ENCODE results near the gene STAB1. TPM values are rescaled to one million over a fixed set of nuclear protein-coding genes. Genes with fewer than 3 reads are reported as not detected.

STAB1 gene
- polyA plus RNA-seq, 3 donors = 3.8 to 535 (median 15.8) TPM

GRCh38 chr3:52527039-52527731 lies 32.0 kb downstream of the STAB1 start:
- no peaks in the 10 kb centered on the region for H3K9me3 Mint-ChIP-seq
- intact Hi-C loops (cut with micrococcal nuclease) = no loop called here
- peaks cover 44 to 63% of the 10 kb centered on the region in 2 donors for H3K36me3 ChIP-seq (replicated peaks in 1 of 2; ENCODE audit: control insufficient read depth in 1 of 2, insufficient read depth in 2 of 2, low read length in 2 of 2)
- no peak overlapping the region for H3K4me3 ChIP-seq (replicated peaks in 1 of 3; ENCODE audit: low read depth in 2 of 3, low read length in 3 of 3)
- peaks cover 2 to 3% (median 2%) of the 10 kb centered on the region in 3 donors for H3K27me3 Mint-ChIP-seq (ENCODE audit: low read depth in 3 of 3)
- no peak for DNase-seq
- no peak overlapping the region for H3K4me2 ChIP-seq (replicated peaks; ENCODE audit: extremely low read depth, low read length, poor library complexity, severe bottlenecking)
- peaks cover 3 to 12% of the 10 kb centered on the region in 2 donors for H3K4me1 ChIP-seq (ENCODE audit: control insufficient read depth in 1 of 2, insufficient read depth in 2 of 2, low read length in 2 of 2)
- no peaks in the 10 kb centered on the region for H4K20me1 ChIP-seq (ENCODE audit: insufficient read depth, low read length)
- no peak overlapping the region for H2AFZ ChIP-seq (ENCODE audit: insufficient read depth, low read depth, low read length, poor library complexity, severe bottlenecking)
- no peaks in the 10 kb centered on the region for H3K9me3 ChIP-seq (replicated peaks in 1 of 2; ENCODE audit: control insufficient read depth in 1 of 2, insufficient read depth in 1 of 2, low read length in 2 of 2)
- H3K27ac Mint-ChIP-seq = peak overlapping the region in 2 of 7 donors; percentile 9 to 50
- H3K4me1 Mint-ChIP-seq = peaks cover 8% of the 10 kb centered on the region
- 100% methylated on average over 8 of the region's 14 CpGs for WGBS (ENCODE audit: insufficient coverage)
- H3K27ac ChIP-seq (ENCODE audit: low read depth in 1 of 2, low read length in 2 of 2) = peak overlapping the region in 1 of 2 donors; percentile 20
- H3K79me2 ChIP-seq (ENCODE audit: insufficient read depth, low read length) = peaks cover 21% of the 10 kb centered on the region
- H3K9ac ChIP-seq (ENCODE audit: insufficient read depth, low read length, poor library complexity, severe bottlenecking) = no peak overlapping the region
- H3K4me3 Mint-ChIP-seq = no peak overlapping the region
- no peak for TF ChIP-seq CTCF (IDR thresholded peaks at IDR 0.05)
- H3K36me3 Mint-ChIP-seq = peaks cover 37 to 55% of the 10 kb centered on the region in 2 donors
- no peaks in the 10 kb centered on the region for H3K27me3 ChIP-seq (ENCODE audit: control insufficient read depth in 2 of 2, insufficient read depth in 2 of 2, low read length in 2 of 2)

DNA sequence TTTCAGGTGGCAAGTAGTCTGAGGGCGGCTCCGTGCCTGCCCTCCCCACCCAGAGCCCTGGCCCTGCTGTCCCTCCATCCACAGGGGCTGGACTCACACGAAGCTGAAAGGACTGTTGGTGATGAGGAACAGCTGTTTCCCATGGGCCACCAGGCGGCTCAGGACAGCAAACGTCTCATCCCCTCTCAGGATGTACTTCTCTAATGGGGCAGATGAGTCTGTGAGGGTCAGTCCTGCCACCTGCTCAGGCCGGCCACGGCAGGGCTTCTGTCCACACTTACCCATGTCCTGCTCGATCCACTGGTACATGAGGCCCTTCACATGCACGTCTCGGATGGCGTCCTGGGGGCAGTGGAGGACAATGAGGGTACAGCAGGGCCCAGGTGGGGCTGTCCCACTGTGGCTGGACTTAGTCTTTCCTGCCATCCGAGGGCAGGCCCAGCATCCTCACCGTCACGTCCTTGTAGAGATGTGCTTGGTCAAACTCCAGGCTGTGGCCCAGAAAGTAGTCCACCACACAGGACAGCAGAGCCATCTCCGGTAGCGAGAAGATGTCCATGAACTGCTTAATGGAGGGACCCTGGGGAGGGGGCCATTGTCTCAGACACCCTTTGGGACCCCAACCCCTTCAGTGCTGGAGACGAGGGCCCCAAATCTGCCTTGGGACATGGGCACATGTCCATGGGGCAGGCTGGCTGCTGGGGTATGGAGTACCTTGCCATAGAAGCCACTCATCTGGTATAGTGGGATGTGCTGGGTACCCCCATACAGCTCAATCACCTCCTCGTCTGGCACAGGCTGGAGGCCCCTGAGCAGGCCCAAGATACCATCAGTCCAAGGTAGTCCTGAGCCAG lies 32.8 kb downstream of the STAB1 start:
- 95% methylated on average over 6 of the region's 18 CpGs for WGBS (ENCODE audit: insufficient coverage)
- peaks cover 0 to 4% of the 10 kb centered on the region in 2 donors for H3K27me3 ChIP-seq (ENCODE audit: control insufficient read depth in 2 of 2, insufficient read depth in 2 of 2, low read length in 2 of 2)
- H2AFZ ChIP-seq (ENCODE audit: insufficient read depth, low read depth, low read length, poor library complexity, severe bottlenecking) = no peak overlapping the region
- Mint-ChIP-seq H3K4me1 (peaks cover 16% of the 10 kb centered on the region), H3K4me3 (no peak overlapping the region), H3K36me3 (peaks cover 29 to 48% of the 10 kb centered on the region in 2 donors), H3K27ac (peak overlapping the region in 2 of 7 donors; percentile 10 to 11), H3K27me3 (ENCODE audit: low read depth in 3 of 3) (peaks cover 6 to 11% (median 9%) of the 10 kb centered on the region in 3 donors), H3K9me3 (no peaks in the 10 kb centered on the region)
- TF ChIP-seq CTCF (IDR thresholded peaks at IDR 0.05) = no peak
- H3K36me3 ChIP-seq (replicated peaks in 1 of 2; ENCODE audit: control insufficient read depth in 1 of 2, insufficient read depth in 2 of 2, low read length in 2 of 2) = peaks cover 36 to 56% of the 10 kb centered on the region in 2 donors
- DNase-seq = no peak
- peaks cover 11 to 20% of the 10 kb centered on the region in 2 donors for H3K4me1 ChIP-seq (ENCODE audit: control insufficient read depth in 1 of 2, insufficient read depth in 2 of 2, low read length in 2 of 2)
- peaks cover 29% of the 10 kb centered on the region for H3K79me2 ChIP-seq (ENCODE audit: insufficient read depth, low read length)
- no peaks in the 10 kb centered on the region for H4K20me1 ChIP-seq (ENCODE audit: insufficient read depth, low read length)
- H3K9ac ChIP-seq (ENCODE audit: insufficient read depth, low read length, poor library complexity, severe bottlenecking) = no peak overlapping the region
- H3K4me3 ChIP-seq (replicated peaks in 1 of 3; ENCODE audit: low read depth in 2 of 3, low read length in 3 of 3) = no peak overlapping the region
- H3K27ac ChIP-seq (ENCODE audit: low read depth in 1 of 2, low read length in 2 of 2) = no peak overlapping the region
- H3K9me3 ChIP-seq (replicated peaks in 1 of 2; ENCODE audit: control insufficient read depth in 1 of 2, insufficient read depth in 1 of 2, low read length in 2 of 2) = no peaks in the 10 kb centered on the region
- H3K4me2 ChIP-seq (replicated peaks; ENCODE audit: extremely low read depth, low read length, poor library complexity, severe bottlenecking) = no peak overlapping the region
- intact Hi-C loops (cut with micrococcal nuclease) = no loop called here

All from CD14-positive monocyte (primary cell).